ENCODE results near the gene PLAC1. TPM values are rescaled to one million over a fixed set of nuclear protein-coding genes. Genes with fewer than 3 reads are reported as not detected.

The PLAC1 gene
- total and polyA plus RNA-seq, 2 of the 4 experiments (the other 2 are of a cell fraction) = 0.36 to 0.74 TPM

DNA sequence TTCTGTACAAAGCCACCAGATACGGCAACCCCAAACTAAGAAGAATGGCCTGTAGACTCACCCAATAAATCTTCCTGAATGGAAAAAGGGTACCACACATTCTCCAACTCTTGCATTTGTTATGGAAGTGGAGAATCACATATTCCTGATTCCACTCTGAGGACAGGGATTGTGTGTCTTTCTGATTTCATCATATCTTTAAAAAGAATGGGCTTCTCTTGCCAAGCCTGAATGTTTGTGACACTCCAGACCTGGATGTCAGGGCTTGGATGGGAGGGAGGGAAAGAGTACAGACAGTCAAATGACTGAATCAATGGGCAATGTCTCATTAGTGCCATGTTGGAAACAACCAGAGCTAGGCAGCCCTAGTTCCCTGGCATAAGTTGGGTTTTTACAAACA is 77.4 kb downstream of the PLAC1 start:
- dilution Hi-C loops (cut with HindIII; ENCODE audit: low sequenced_read_pairs, unreplicated experiment) = no loop called here
- no peak overlapping the region for H3K23ac ChIP-seq (ENCODE audit: low read depth, low read length)
- H4K8ac ChIP-seq (ENCODE audit: low read depth in 2 of 2, low read length in 2 of 2) = no peak overlapping the region
- H4K20me1 ChIP-seq (ENCODE audit: insufficient read depth, low read length) = no peaks in the 10 kb centered on the region
- no peaks in the 10 kb centered on the region for H3K9me1 ChIP-seq (ENCODE audit: insufficient read depth, low read length)
- H2AK5ac ChIP-seq (ENCODE audit: low read depth, low read length) = peak overlapping the region; percentile 33; the same call in 1 of the 2 replicates
- H4K91ac ChIP-seq (ENCODE audit: insufficient read depth, low read depth, low read length) = peak overlapping the region; percentile 56; the same call in 1 of the 2 replicates
- H2BK15ac ChIP-seq (ENCODE audit: low read depth, low read length) = no peak overlapping the region
- CTCF ChIA-PET = no interaction called here
- no peak overlapping the region for H2AK9ac ChIP-seq (replicated peaks; ENCODE audit: low read depth, low read length, poor library complexity)
- POLR2A ChIA-PET (ENCODE audit: unreplicated experiment) = no interaction called here
- no peaks in the 10 kb centered on the region for H3K4me1 ChIP-seq (ENCODE audit: control insufficient read depth, insufficient read depth, low read length)
- H2AFZ ChIP-seq (replicated peaks; ENCODE audit: low read length, poor library complexity) = no peak overlapping the region
- no peak overlapping the region for H3K4me2 ChIP-seq (ENCODE audit: low read depth, low read length)
- peak overlapping the region; percentile 33; the same call in 1 of the 2 replicates for H2BK20ac ChIP-seq (ENCODE audit: low read depth, low read length)
- no peaks in the 10 kb centered on the region for H3K79me1 ChIP-seq (ENCODE audit: low read depth in 1 of 2, low read length in 2 of 2)
- no peak overlapping the region for H4K5ac ChIP-seq (ENCODE audit: low read depth, low read length)
- no peak for TF ChIP-seq RFX5 (IDR thresholded peaks at IDR 0.05; ENCODE audit: low read depth, low read length)
- TF ChIP-seq MAFK (IDR thresholded peaks at IDR 0.05; ENCODE audit: low read depth, low read length) = no peak
- TF ChIP-seq POLR2A (IDR thresholded peaks at IDR 0.05; ENCODE audit: low read depth, low read length) = no peak
- 0 out of 2 replicates have a peak, but pooled peaks have one; percentile 9 for TF ChIP-seq CEBPB (IDR thresholded peaks at IDR 0.05; ENCODE audit: low read depth, low read length)
- no peak overlapping the region for H3K56ac ChIP-seq (ENCODE audit: extremely low read depth, insufficient read depth, low read length)
- no peaks in the 10 kb centered on the region for H3K36me3 ChIP-seq (ENCODE audit: control insufficient read depth, insufficient read depth, low read length)
- intact Hi-C loops (cut with micrococcal nuclease) = no loop called here
- peak overlapping the region; percentile 21; the same call in 1 of the 2 replicates for H3K14ac ChIP-seq (replicated peaks; ENCODE audit: low read depth, low read length)
- H3K27me3 ChIP-seq (ENCODE audit: control insufficient read depth, insufficient read depth, low read length) = no peaks in the 10 kb centered on the region; the same call in none of the 2 replicates
- BruUV-seq (replicated peaks) = no TSS peak
- H3K18ac ChIP-seq (ENCODE audit: low read depth, low read length) = peak overlapping the region; percentile 16; the same call in 1 of the 2 replicates
- ATAC-seq (ENCODE audit: low read depth) (peak; percentile 35), DNase-seq (peak; percentile 11)
- H3K4me3 ChIP-seq (ENCODE audit: insufficient read depth, low read depth, low read length) = no peak overlapping the region
- in situ Hi-C loops (cut with MboI; ENCODE audit: low sequenced_read_pairs) = no loop called here
- no peak overlapping the region for H2BK5ac ChIP-seq (ENCODE audit: low read depth, low read length, poor library complexity, severe bottlenecking)
- peak overlapping the region; percentile 60; the same call in 1 of the 2 replicates for H3K4ac ChIP-seq (ENCODE audit: low read depth, low read length)
- H3K9me3 ChIP-seq (ENCODE audit: control insufficient read depth, insufficient read depth, low read length) = 0 out of 2 replicates have a peak, but pooled peaks cover 2% of the 10 kb centered on the region
- H2BK120ac ChIP-seq (ENCODE audit: low read depth, low read length) = peak overlapping the region; percentile 44
- WGBS, 2 experiments (ENCODE audit: extremely low coverage in 2 of 2, insufficient read length in 1 of 2) = no CpG with 5 or more reads among the region's 1 CpG
- H3K27ac ChIP-seq (ENCODE audit: insufficient read depth, low read length) = no peak overlapping the region
- H3K9ac ChIP-seq (ENCODE audit: low read depth, low read length) = no peak overlapping the region

Data from IMR-90 (cell line).